HepG2 (cell line): ENCODE data around the gene ABCF1. TPM values are rescaled to one million over a fixed set of nuclear protein-coding genes. Genes with fewer than 3 reads are reported as not detected.
A peak's percentile ranks its signal among the peaks of the same experiment; 100 is the strongest.

Source experiments
- ARID2 ChIP-seq: sonication (generic); formaldehyde crosslinking; IDR thresholded peaks from 2 replicates; pipeline ENCODE4 v1.8.1; 2022; ENCODE audit warnings: mild to moderate bottlenecking, missing genetic modification reagents, borderline replicate concordance
- E2F5 ChIP-seq: sonication (generic); formaldehyde crosslinking; conservative IDR thresholded peaks from 2 replicates; pipeline ENCODE4 v1.4.0; 2020; ENCODE audit warnings: missing genetic modification reagents
- LBX2 ChIP-seq: sonication (generic); formaldehyde crosslinking; IDR thresholded peaks from 2 replicates; pipeline ENCODE4 v1.5.0; 2020; ENCODE audit warnings: missing genetic modification reagents, mild to moderate bottlenecking, borderline replicate concordance
- NR2F6 ChIP-seq, 2 experiments: IDR thresholded peaks; 2 replicates each; pipeline ENCODE4 v1.6.1; 2016; ENCODE audit warnings: antibody characterized with exemption in 1 of 2, mild to moderate bottlenecking in 1 of 2
- SMAD1 ChIP-seq: sonication (generic); formaldehyde crosslinking; IDR thresholded peaks from 2 replicates; pipeline ENCODE4 v1.4.0; 2020; ENCODE audit warnings: missing genetic modification reagents, low read depth, mild to moderate bottlenecking, borderline replicate concordance
- SMARCC2 ChIP-seq: fragments of 450-650 bp; IDR thresholded peaks from 2 replicates; pipeline ENCODE4 v1.6.1; 2017; ENCODE audit warnings: antibody characterized with exemption, mild to moderate bottlenecking
- TFDP2 ChIP-seq: sonication (generic); formaldehyde crosslinking; IDR thresholded peaks from 2 replicates; pipeline ENCODE4 v1.4.0; 2020; ENCODE audit warnings: missing genetic modification reagents
- TOE1 ChIP-seq: sonication (generic); formaldehyde crosslinking; IDR thresholded peaks from 2 replicates; pipeline ENCODE4 v1.4.0; 2020; ENCODE audit warnings: mild to moderate bottlenecking, missing genetic modification reagents
- ZBTB14 ChIP-seq: sonication (generic); formaldehyde crosslinking; IDR thresholded peaks from 2 replicates; pipeline ENCODE4 v1.4.0; 2020; ENCODE audit warnings: missing genetic modification reagents
- ZKSCAN5 ChIP-seq: sonication (generic); formaldehyde crosslinking; IDR thresholded peaks from 2 replicates; pipeline ENCODE4 v1.5.1; 2020; ENCODE audit warnings: mild to moderate bottlenecking, missing genetic modification reagents
- ZNF331 ChIP-seq: sonication (generic); formaldehyde crosslinking; IDR thresholded peaks from 2 replicates; pipeline ENCODE4 v1.4.0; 2020; ENCODE audit warnings: missing genetic modification reagents
- ZNF335 ChIP-seq: sonication (generic); formaldehyde crosslinking; IDR thresholded peaks from 2 replicates; pipeline ENCODE4 v1.4.0; 2020; ENCODE audit warnings: missing genetic modification reagents
- ZNF446 ChIP-seq: sonication (generic); formaldehyde crosslinking; IDR thresholded peaks from 2 replicates; pipeline ENCODE4 v1.5.0; 2020; ENCODE audit warnings: mild to moderate bottlenecking, missing genetic modification reagents
- ZNF552 ChIP-seq: sonication (generic); formaldehyde crosslinking; IDR thresholded peaks from 2 replicates; pipeline ENCODE4 v1.9.0; 2022; ENCODE audit warnings: missing genetic modification reagents, mild to moderate bottlenecking, borderline replicate concordance
- polyA plus RNA-seq, 8 experiments: library from polyadenylated mRNA; depleted of rRNA in 3 of 8; stranded (reverse) in 7 of 8; unstranded in 1 of 8; fragments of >200 nt; fragmentation: Illumina TruSeq in 4 of 8; extraction: Trizol in 4 of 8; gene quantifications; 2 replicates each; pipeline versions ENCODE4 v1.2.1 to v1.2.3, GENCODE V29; 2011 to 2016; ENCODE audit warnings: low read depth in 4 of 8, missing spikeins in 1 of 8, mixed read lengths in 1 of 8; ENCODE audit not compliant: insufficient read depth in 1 of 8
- total RNA-seq, 5 experiments: library from RNA; depleted of rRNA; stranded (reverse); fragments of >200 nt; fragmentation: Illumina TruSeq; extraction: Trizol; gene quantifications; 2 replicates each; pipeline ENCODE4 v1.2.3, GENCODE V29; 2016; ENCODE audit warnings: low read depth in 1 of 5
- TF ChIP-seq, protein P1 (sequence below): sonication (generic); formaldehyde crosslinking; IDR thresholded peaks from 2 replicates; pipeline ENCODE4 v1.4.0; 2020; ENCODE audit warnings: mild to moderate bottlenecking, missing genetic modification reagents
- TF ChIP-seq, protein P2 (sequence below): sonication (generic); formaldehyde crosslinking; IDR thresholded peaks from 2 replicates; pipeline ENCODE4 v1.4.0; 2020; ENCODE audit warnings: mild to moderate bottlenecking, missing genetic modification reagents

ABCF1 gene
- total and polyA plus RNA-seq, 2 of the 13 experiments (the other 11 are each of a cell fraction or from before 2014, with no cell fraction given) = 25.4 to 98.9 TPM

- peak; percentile 68; the same call in 1 of the 2 replicates for TF ChIP-seq ZNF552 (CRISPR knock-in tag)
- no peak; the same call in 1 of the 2 replicates for TF ChIP-seq ZNF446 (CRISPR knock-in tag)
- TF ChIP-seq, protein P1, sequence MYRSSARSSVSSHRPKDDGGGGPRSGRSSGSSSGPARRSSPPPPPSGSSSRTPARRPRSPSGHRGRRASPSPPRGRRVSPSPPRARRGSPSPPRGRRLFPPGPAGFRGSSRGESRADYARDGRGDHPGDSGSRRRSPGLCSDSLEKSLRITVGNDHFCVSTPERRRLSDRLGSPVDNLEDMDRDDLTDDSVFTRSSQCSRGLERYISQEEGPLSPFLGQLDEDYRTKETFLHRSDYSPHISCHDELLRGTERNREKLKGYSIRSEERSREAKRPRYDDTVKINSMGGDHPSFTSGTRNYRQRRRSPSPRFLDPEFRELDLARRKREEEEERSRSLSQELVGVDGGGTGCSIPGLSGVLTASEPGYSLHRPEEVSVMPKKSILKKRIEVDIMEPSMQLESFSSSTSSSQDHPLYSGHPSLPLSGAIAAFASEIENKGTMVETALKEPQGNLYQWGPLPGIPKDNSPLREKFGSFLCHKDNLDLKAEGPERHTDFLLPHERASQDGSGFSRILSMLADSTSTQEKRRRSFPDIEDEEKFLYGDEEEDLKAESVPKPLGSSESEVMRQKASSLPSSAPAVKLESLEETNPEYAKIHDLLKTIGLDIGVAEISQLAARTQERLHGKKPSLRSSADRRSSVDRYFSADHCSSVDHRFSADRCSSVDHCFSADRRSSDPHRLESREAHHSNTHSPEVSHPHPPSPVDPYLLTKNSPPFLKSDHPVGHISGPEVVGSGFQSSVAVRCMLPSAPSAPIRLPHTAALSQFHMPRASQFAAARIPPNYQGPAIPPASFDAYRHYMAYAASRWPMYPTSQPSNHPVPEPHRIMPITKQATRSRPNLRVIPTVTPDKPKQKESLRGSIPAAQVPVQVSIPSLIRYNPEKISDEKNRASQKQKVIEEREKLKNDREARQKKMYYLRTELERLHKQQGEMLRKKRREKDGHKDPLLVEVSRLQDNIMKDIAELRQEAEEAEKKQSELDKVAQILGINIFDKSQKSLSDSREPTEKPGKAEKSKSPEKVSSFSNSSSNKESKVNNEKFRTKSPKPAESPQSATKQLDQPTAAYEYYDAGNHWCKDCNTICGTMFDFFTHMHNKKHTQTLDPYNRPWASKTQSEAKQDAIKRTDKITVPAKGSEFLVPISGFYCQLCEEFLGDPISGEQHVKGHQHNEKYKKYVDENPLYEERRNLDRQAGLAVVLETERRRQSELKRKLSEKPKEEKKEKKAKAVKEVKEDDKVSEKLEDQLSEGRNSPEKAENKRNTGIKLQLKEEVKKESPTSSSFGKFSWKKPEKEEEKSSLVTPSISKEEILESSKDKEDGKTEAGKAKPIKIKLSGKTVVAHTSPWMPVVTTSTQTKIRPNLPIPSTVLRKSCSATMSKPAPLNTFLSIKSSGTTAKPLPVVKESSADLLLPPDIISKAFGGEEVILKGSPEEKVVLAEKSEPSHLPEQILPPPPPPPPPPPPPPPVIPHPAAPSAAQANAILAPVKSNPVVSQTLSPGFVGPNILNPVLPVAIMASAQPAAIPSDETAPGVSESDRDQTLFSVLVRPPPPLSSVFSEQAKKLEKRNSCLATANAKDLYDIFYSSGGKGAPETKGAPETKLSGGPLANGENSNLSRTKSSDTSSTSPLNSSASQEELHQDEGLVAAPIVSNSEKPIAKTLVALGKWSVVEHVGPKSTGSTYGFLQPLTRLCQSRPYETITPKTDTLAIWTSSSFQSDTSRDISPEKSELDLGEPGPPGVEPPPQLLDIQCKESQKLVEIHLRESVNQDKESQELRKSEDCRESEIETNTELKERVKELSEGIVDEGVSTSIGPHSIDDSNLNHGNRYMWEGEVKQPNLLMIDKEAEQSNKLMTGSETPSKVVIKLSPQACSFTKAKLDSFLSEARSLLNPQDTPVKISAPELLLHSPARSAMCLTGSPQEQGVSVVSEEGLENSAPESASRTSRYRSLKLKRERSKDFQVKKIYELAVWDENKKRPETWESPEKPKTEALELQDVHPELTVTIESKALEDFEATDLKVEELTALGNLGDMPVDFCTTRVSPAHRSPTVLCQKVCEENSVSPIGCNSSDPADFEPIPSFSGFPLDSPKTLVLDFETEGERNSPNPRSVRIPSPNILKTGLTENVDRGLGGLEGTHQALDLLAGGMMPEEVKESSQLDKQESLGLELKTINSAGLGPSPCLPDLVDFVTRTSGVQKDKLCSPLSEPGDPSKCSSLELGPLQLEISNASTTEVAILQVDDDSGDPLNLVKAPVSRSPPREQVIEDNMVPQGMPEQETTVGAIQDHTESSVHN (CRISPR knock-in tag) = peak; percentile 83; the same call in 1 of the 2 replicates
- peak; percentile 80 for TF ChIP-seq SMAD1 (CRISPR knock-in tag)
- no peak; the same call in 1 of the 2 replicates for TF ChIP-seq NR2F6 (IDR thresholded peaks at IDR 0.05)
- TF ChIP-seq NR2F6 (CRISPR knock-in tag; IDR thresholded peaks at IDR 0.05) = peak; percentile 74
- peak; percentile 86; the same call in 1 of the 2 replicates for TF ChIP-seq TOE1 (CRISPR knock-in tag)
- TF ChIP-seq, protein P2, sequence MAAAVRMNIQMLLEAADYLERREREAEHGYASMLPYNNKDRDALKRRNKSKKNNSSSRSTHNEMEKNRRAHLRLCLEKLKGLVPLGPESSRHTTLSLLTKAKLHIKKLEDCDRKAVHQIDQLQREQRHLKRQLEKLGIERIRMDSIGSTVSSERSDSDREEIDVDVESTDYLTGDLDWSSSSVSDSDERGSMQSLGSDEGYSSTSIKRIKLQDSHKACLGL (CRISPR knock-in tag) = peak; percentile 98
- peak; percentile 87 for TF ChIP-seq ZNF331 (CRISPR knock-in tag)
- no peak; the same call in none of the 2 replicates for TF ChIP-seq ZKSCAN5 (CRISPR knock-in tag)
- peak; percentile 35; the same call in 1 of the 2 replicates for TF ChIP-seq ZBTB14
- peak; percentile 92 for TF ChIP-seq TFDP2 (CRISPR knock-in tag)
- TF ChIP-seq LBX2 (CRISPR knock-in tag) = peak; percentile 64; the same call in 1 of the 2 replicates
- TF ChIP-seq E2F5 (CRISPR knock-in tag) = 0 out of 2 replicates have a peak, but pooled peaks have one; percentile 19
- TF ChIP-seq ZNF335 (CRISPR knock-in tag) = peak; percentile 92
- peak; percentile 50; the same call in 1 of the 2 replicates for TF ChIP-seq ARID2 (CRISPR knock-in tag)
- TF ChIP-seq SMARCC2 = no peak
Measured at GRCh38 chr6:30571075-30571761, at the start of gene ABCF1 (continued).
